Nephron progenitor cell (in vitro differentiated cells): ENCODE measurements around the gene PROCR.
A peak's percentile ranks its signal among the peaks of the same experiment; 100 is the strongest.

Experiments used
- DNase-seq: peaks from one replicate; pipeline ENCODE4 v3.0.0; 2021
- H3K27ac Mint-ChIP-seq: 2 replicates; pipeline ENCODE4 v1.8.0; 2021; ENCODE audit warnings: mild to moderate bottlenecking, moderate library complexity, mixed read lengths
- H3K27me3 Mint-ChIP-seq: 2 replicates; pipeline ENCODE4 v1.8.0; 2021; ENCODE audit warnings: mild to moderate bottlenecking, low read depth, mixed read lengths; ENCODE audit not compliant: poor library complexity
- H3K36me3 Mint-ChIP-seq: 2 replicates; pipeline ENCODE4 v1.8.0; 2021; ENCODE audit warnings: low read depth, mixed read lengths
- H3K4me1 Mint-ChIP-seq: 2 replicates; pipeline ENCODE4 v1.8.0; 2021; ENCODE audit warnings: mixed read lengths
- H3K4me3 Mint-ChIP-seq: 2 replicates; pipeline ENCODE4 v1.8.0; 2021; ENCODE audit warnings: mild to moderate bottlenecking, moderate library complexity, mixed read lengths
- H3K9me3 Mint-ChIP-seq: 2 replicates; pipeline ENCODE4 v1.8.0; 2021; ENCODE audit warnings: mild to moderate bottlenecking, moderate library complexity, mixed read lengths
- TF ChIP-seq, protein P1 (sequence below): fragments of 200-600 bp; sonication (generic); IDR thresholded peaks from 2 replicates; pipeline ENCODE4 v1.5.0; 2021; ENCODE audit warnings: antibody characterized with exemption

PROCR gene

DNA sequence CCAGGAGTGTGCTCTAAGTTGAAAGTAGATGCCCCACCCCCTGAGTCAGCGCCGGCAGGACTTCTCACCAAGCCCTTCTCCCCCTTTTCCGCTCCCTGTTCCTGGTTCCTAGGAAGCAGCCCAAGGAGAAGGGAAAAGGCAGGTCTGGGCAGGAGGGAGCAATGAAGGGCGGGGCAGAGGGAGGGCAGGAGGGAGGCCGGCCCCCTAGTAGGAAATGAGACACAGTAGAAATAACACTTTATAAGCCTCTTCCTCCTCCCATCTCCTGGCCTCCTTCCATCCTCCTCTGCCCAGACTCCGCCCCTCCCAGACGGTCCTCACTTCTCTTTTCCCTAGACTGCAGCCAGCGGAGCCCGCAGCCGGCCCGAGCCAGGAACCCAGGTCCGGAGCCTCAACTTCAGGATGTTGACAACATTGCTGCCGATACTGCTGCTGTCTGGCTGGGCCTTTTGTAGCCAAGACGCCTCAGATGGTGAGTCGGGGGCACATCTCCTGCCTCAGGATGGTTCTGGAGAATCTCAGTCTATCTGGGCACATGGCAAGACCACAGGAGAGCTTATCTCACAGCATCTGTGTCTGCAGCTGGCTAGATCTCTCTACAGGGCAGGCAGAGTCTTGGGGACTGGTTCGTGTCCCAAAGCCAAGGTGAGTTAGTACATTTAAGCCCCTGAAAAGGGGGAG is at the start of gene PROCR:
PROCR (plus strand) TSS at position 320 of the 681 bp plus-strand sequence; CDS start at position 403, 83 bp downstream.
- DNase-seq = peak; percentile 57
- Mint-ChIP-seq H3K4me3 (peak within 1 kb of the TSS; percentile 66), H3K36me3 (no peaks in the 10 kb centered on the region), H3K9me3 (peaks cover 8% of the 10 kb centered on the region), H3K27me3 (peaks cover 26% of the 10 kb centered on the region), H3K27ac (peak within 1 kb of the TSS; percentile 8), H3K4me1 (peaks cover 21% of the 10 kb centered on the region)
- TF ChIP-seq, protein P1, sequence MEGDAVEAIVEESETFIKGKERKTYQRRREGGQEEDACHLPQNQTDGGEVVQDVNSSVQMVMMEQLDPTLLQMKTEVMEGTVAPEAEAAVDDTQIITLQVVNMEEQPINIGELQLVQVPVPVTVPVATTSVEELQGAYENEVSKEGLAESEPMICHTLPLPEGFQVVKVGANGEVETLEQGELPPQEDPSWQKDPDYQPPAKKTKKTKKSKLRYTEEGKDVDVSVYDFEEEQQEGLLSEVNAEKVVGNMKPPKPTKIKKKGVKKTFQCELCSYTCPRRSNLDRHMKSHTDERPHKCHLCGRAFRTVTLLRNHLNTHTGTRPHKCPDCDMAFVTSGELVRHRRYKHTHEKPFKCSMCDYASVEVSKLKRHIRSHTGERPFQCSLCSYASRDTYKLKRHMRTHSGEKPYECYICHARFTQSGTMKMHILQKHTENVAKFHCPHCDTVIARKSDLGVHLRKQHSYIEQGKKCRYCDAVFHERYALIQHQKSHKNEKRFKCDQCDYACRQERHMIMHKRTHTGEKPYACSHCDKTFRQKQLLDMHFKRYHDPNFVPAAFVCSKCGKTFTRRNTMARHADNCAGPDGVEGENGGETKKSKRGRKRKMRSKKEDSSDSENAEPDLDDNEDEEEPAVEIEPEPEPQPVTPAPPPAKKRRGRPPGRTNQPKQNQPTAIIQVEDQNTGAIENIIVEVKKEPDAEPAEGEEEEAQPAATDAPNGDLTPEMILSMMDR = no peak

DNA sequence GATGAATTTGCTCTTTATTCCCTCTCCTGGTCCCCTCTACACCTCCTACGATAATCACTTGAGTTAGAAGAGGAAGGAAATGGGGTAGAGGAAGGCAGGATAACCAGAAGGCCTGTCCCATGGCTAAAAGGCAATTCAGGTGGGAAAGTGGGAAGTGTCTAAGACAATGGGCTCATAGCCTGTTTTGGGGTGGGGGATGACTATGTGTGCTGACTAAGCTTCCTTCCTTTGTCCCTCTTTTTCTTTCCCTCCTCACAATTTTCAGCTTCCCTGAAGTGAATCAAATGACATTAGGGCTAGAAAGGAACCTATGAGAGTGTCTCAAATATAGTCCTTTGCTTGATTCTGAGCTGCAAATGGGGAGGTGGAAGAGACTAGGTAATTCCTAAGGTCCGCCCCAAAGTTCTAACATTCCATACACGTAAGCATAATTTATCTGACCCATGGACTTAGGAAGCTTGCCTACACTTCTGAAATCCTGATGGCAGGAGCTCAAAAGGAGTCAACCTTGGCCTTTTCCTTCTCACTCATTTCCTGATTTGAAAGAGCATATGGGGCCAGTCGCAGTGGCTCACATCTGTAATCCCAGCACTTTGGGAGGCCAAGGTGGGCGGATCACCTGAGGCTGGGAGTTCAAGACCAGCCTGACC is 49.0 kb upstream of the PROCR start:
- H3K4me3 Mint-ChIP-seq = no peak overlapping the region
- H3K27ac Mint-ChIP-seq = no peak overlapping the region
- H3K4me1 Mint-ChIP-seq = no peaks in the 10 kb centered on the region
- peaks cover 40% of the 10 kb centered on the region for H3K36me3 Mint-ChIP-seq
- DNase-seq = no peak
- H3K9me3 Mint-ChIP-seq = no peaks in the 10 kb centered on the region
- TF ChIP-seq, protein P1 = no peak
- no peaks in the 10 kb centered on the region for H3K27me3 Mint-ChIP-seq

DNA sequence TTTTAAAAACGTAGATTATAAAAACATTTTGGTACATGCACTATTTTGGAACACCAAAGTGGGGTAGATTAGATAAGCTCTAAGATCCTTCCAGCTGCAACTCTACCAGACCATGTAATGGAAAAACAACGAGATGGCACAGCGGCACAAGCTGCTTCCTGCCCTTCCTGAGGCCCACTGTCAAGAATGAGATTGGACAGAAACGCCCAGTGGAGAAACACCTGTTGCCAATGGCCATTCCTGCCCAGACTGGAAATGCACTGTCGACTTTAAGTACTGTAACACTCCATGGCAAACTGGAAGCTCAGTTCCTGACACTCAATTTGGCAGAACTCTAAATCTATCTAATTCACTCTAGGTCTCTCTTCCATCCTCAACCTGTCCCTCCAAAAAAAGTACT is 46.1 kb upstream of the PROCR start:
- TF ChIP-seq, protein P1 = no peak
- Mint-ChIP-seq H3K36me3 (peaks cover 29% of the 10 kb centered on the region), H3K9me3 (no peaks in the 10 kb centered on the region), H3K4me1 (no peaks in the 10 kb centered on the region), H3K27ac (no peak overlapping the region), H3K27me3 (no peaks in the 10 kb centered on the region), H3K4me3 (no peak overlapping the region)
- DNase-seq = no peak

DNA sequence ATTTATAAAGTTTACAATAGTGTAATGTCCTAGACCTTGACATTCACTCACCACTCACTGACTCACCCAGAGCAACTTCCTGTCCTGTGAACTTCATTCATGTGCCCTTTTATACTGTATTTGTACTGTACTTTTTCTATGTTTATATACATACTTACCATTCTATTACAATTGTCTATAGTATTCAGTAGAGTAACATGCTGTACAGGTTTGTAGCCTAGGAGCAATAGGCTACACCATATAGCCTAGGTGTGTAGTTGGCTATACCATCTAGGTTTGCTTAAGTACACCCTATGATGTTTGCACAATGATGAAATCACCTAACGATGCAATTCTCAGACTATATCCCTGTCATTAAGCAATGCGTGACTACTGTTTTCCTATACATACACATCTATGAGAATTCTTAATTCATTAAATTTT is 42.2 kb upstream of the PROCR start:
- Mint-ChIP-seq H3K27ac (no peak overlapping the region), H3K36me3 (peaks cover 45% of the 10 kb centered on the region), H3K27me3 (no peaks in the 10 kb centered on the region), H3K4me3 (no peak overlapping the region), H3K4me1 (no peaks in the 10 kb centered on the region), H3K9me3 (no peaks in the 10 kb centered on the region)
- TF ChIP-seq, protein P1 = no peak
- no peak for DNase-seq

DNA sequence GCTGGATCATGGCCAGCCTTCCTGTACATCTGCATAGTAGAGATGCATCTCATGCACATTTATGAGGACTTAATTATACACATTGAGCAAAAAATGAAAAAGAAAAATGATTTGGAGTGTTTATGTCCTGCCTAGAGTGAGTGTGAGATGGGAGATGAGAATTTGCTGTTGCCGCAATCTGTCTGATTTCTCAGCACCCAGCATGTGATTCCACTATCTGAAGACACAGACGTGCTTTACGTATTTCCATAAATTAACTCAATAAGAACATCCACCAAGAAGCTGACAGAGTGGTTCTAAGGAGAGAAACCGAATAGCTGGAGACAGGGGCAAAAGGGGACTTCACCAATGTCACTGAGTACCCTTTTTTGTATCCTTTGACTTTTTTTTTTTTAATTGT is 39.9 kb upstream of the PROCR start:
- Mint-ChIP-seq H3K4me3 (no peak overlapping the region), H3K9me3 (no peaks in the 10 kb centered on the region)
- no peak for DNase-seq

More for the DNA sequence above, 39.9 kb upstream of the PROCR start:
- Mint-ChIP-seq H3K27me3 (no peaks in the 10 kb centered on the region), H3K36me3 (peaks cover 34% of the 10 kb centered on the region), H3K27ac (no peak overlapping the region), H3K4me1 (no peaks in the 10 kb centered on the region)
- TF ChIP-seq, protein P1 = no peak
